Fibroblast of lung (primary cell): ENCODE measurements around the gene PSKH1.

Experiments used
- CTCF ChIP-seq, 2 donors: IDR thresholded peaks in 1 of 2; conservative IDR thresholded peaks in 1 of 2; 1 replicate in 1 of 2; 2 replicates in 1 of 2; pipeline ENCODE4 v1.5.1; 2011 to 2012; ENCODE audit warnings: low read length in 2 of 2, control low read depth in 1 of 2, inconsistent platforms in 1 of 2, low read depth in 1 of 2, mild to moderate bottlenecking in 1 of 2
- EZH2 ChIP-seq: IDR thresholded peaks from 2 replicates; pipeline ENCODE4 v1.5.1; 2012; ENCODE audit warnings: low read length, control low read depth, mild to moderate bottlenecking; ENCODE audit errors: missing control alignments

GRCh38 chr16:67915831-67916723 lies 23.0 kb downstream of the PSKH1 start:
- no peak for TF ChIP-seq CTCF (conservative IDR thresholded peaks at IDR 0.05 in 1 of 2, IDR thresholded peaks at IDR 0.05 in 1 of 2; ENCODE audit: low read depth in 1 of 2, low read length in 2 of 2)
- TF ChIP-seq EZH2: no peak
